NCI-H2227 treated with DMSO at 0.1 percent for 48 hours (cell line): ENCODE results near the gene TCAIM.

Experiments
- DNase-seq: peaks from one replicate; lab custom pipeline; 2025; lab: John Stamatoyannopoulos, UW

The TCAIM gene

DNA sequence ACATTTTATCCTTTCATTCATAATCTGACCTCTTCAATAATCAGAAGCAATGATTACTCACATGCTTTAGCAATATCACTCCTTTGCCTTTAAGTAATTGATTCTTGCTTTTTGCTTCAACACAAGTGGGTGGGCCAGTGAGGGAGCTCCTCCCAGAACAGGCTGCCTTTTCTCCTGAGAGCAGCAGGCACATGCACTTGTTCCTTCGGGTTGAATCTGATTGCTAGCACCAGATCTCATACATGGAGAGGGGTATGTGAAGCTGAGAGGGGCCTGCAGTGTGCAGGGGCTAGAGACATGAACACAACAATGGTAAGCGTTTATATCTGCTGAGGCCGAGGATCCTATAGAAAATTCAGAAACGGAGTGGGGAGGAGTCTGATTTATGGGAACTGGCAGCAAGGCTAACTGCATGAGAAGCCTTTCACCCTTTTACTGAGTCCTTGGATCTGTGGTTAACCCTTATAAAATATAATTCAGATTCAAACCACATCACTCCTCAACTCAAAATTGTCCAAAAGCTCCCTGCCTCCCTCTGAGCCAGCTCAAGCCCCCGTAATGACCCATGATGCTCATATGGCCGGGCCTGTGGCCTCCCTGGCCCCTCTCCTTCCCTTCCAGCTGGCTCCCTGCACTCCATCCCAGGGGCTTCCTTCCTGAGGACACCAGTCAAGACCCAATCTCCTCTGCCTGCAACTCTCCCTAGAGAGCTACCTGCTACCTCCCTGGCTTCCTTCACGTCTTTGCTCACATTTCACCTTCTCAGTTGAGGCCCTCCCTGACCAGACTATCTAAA lies 106.5 kb downstream of the TCAIM start:
- no peak for DNase-seq

DNA sequence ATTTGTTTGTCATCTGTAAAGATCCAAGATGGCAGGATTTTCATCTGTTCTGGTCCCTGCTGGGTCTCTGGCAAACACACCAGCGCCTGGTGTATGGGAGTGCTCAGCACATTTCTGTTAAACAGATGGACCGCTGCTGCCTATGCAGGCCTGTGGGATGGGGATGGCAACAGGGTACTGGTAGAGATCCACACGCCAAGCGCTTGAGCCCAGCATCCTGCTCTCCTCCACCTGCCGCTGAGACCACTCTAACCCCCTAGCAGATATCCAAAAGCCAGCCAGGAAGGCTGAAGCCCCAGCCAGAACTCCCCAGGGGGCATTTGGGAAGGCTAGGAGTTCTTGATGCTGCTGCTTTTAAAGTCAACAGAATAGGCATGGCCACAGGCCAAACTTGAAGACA lies 107.2 kb downstream of the TCAIM start:
- DNase-seq: no peak

DNA sequence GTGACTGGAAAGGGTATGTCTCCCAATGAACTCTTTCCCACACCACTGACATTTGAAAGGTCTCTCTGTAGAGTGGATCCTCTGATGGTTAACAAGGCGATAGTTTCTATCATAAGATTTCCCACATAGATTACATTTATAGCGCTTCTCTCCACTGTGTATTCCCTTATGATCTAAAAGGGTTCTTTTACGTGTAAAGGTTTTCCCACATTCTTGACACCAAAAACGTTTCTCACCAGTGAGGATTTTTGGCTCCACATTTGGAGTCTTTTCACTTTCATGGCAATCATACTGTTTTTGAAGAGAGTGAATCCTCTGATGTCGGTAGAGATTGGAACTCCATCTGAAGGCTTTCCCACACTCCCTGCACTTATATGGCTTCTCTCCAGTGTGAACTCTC lies 108.4 kb downstream of the TCAIM start:
- DNase-seq: no peak

DNA sequence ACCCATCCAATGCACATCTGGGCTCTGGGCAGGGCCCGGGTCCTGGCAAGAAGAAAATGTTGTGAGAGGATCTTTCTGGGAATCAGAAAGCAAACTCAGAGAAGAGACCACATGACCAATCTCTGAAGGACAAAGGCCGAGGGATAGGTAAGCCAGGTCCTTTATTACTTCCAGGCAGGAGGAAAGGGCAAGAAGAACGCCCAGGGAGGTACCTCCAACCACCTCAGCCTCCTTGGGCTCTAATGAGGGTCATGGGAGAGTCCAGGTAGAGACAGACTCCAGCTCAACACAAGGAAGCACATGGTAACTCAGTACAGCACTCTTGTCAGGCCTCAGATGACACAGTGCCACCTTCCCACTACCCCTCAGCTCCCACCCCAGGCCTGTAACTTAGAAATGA lies 112.9 kb downstream of the TCAIM start:
- no peak for DNase-seq

DNA sequence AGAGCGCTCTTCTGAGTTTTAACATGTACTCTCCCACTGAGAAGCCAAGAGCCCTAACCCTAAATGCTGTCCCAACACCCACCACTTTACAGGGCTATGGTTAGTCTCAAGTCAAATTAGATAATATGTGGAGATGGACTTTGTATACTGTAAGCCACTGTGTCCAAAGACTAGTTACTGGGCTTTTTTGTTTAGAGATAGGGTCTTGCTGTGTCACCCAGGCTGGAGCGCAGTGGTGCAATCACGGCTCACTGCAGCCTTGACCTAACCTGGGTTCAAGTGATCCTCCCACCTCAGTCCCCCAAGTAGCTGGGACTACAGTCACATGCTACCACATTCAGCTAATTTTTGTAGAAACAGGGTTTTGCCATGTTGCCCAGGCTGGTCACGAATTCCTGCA lies 115.7 kb downstream of the TCAIM start:
- DNase-seq: no peak

DNA sequence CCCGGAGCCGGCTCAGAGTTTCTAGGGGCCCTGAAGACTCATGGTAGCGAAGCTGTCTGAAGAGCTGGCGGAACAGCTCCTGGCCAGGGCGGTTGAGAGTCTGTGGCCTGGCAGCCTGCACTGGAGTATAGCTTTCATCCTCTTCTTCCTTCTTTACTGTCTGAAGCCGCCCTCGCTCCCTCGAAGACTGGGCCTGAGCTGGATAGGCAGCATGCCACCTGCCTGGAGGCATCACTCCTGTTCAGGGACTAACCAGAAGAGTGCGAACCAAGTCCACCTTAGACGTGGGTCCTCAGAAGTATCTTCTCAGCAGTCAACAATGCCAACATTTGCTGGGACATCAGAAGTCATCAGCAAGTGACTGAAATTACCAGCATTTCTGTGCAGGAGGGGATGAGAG lies 116.8 kb downstream of the TCAIM start:
- no peak for DNase-seq
